ENCODE data around the gene MTHFR.

MTHFR gene

GRCh38 chr1:11753555-11754208 is 52.1 kb downstream of the MTHFR start:
- no peak for DNase-seq (ENCODE audit: low read depth)
- TF ChIP-seq CTCF (IDR thresholded peaks at IDR 0.05; ENCODE audit: low read depth, low read length, missing control alignments) = no peak
- no peak overlapping the region for H3K4me3 ChIP-seq (ENCODE audit: low read depth, low read length)

GRCh38 chr1:11752359-11753088 is 53.2 kb downstream of the MTHFR start:
- no peak for TF ChIP-seq CTCF (IDR thresholded peaks at IDR 0.05; ENCODE audit: low read depth, low read length, missing control alignments)
- H3K4me3 ChIP-seq (ENCODE audit: low read depth, low read length) = no peak overlapping the region
- DNase-seq (ENCODE audit: low read depth) = no peak

DNA sequence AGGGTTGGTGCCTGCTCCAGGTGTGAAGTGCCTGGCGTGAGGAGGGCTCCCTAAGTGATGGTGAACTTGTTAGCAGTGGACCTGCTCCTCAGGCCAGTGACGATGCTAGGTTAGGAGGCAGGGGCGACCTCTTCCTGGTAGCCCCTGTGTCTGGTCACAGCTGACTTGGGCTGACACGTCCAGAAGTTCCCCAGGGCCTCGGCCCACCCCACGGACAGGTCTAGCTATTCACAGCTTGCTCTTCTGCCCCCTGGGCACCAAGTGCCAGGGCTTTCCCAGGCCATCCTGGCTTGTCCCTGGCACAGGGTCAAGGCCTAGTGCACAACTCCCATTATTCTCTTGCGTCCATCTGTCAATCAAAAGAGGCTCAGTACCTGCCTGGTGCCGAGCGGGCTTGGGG is 54.7 kb downstream of the MTHFR start:
- no peak overlapping the region for H3K4me3 ChIP-seq (ENCODE audit: low read depth, low read length)
- TF ChIP-seq CTCF (IDR thresholded peaks at IDR 0.05; ENCODE audit: low read depth, low read length, missing control alignments) = no peak
- DNase-seq (ENCODE audit: low read depth) = no peak

DNA sequence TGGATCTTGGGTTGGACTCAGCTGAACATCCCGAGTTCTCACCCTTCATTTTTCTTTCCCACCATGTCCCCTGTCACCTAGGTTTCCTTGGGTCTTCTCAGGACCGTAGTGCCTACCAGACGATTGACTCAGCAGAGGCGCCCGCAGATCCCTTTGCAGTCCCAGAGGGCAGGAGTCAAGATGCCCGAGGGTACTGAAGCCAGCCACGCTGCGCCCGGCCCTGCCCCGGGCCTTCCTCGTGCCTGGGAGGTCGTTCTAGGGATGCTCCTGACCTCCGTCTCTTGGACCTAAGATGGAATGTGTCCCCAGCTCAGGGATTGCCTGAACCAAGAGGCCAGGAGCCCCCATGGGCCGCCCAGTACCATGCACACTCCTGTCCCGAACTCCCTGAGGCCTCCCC is 55.8 kb downstream of the MTHFR start:
- no peak for TF ChIP-seq CTCF (IDR thresholded peaks at IDR 0.05; ENCODE audit: low read depth, low read length, missing control alignments)
- DNase-seq (ENCODE audit: low read depth) = no peak
- H3K4me3 ChIP-seq (ENCODE audit: low read depth, low read length) = no peak overlapping the region

DNA sequence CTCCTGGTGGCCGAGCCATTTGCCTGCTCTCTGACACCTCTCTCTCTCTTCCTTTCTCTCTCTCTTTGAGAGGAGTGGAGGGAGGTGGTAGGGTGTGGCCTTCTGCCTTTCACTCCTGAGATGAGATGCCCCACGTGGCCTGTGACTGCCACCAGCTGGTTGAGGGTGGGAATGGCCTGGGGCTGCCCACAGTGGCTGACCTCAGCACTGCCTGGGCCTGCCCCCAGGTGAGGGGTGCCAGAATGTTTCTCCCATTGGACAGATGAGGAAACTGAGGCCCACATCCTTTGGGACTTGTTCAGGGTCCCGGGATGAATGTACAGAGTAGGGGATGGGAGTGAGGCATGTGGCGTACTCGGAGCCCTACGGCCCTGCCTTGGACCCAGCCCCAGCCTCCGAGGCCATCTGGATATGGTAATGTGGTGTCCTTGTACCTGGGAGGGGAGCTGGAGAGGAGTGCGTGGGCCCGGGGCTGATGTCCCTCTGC is 56.5 kb downstream of the MTHFR start:
- H3K4me3 ChIP-seq (ENCODE audit: low read depth, low read length) = no peak overlapping the region
- TF ChIP-seq CTCF (IDR thresholded peaks at IDR 0.05; ENCODE audit: low read depth, low read length, missing control alignments) = peak; percentile 69
- DNase-seq (ENCODE audit: low read depth) = no peak

- H3K4me3 ChIP-seq (ENCODE audit: low read depth, low read length) = no peak overlapping the region
- no peak for TF ChIP-seq CTCF (IDR thresholded peaks at IDR 0.05; ENCODE audit: low read depth, low read length, missing control alignments)
- no peak for DNase-seq (ENCODE audit: low read depth)
Measured at GRCh38 chr1:11748294-11749202, 57.2 kb downstream of the MTHFR start.

All from GM12864 (cell line).